HG02588 (cell line): ENCODE measurements around the gene TAF10.

ENCODE experiments used
- ATAC-seq: cut with Tn5 transposase; IDR thresholded peaks from one replicate; pipeline ENCODE4 v1.9.1; 2021; ENCODE audit warnings: mild to moderate bottlenecking, moderate library complexity; ENCODE audit not compliant: unreplicated experiment

Gene TAF10

DNA sequence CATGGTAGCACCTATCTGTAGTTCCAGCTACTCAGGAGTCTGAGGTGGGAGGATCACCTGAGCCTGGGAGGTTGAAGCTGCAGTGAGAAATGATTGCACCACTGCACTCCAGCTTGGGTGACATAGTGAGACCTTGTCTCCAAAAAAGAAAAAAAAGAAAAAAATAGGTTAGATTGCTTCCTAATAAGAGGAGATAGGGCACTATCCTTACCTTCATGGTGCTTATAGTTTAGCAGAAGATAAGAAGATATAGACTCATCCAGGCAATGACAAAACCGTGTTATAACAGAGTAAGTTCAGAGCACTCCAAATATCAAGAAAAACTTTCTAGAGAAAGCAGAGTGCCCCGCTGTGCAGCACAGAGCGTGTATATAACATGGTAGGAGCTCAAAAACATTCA, 50.7 kb downstream of the TAF10 start:
- no peak for ATAC-seq
